GM21526 (cell line): ENCODE measurements around the gene PRR9.
A peak's percentile ranks its signal among the peaks of the same experiment; 100 is the strongest.
"Not testable (repeated sequence)": the region's sequence is repeated elsewhere in the genome, so short reads cannot be mapped to it uniquely, and the experiment has no call there.

Source experiments
- ATAC-seq: cut with Tn5 transposase; IDR thresholded peaks from one replicate; pipeline ENCODE4 v1.9.1; 2021; ENCODE audit warnings: moderate library complexity; ENCODE audit not compliant: unreplicated experiment, low FRiP score

Gene PRR9

GRCh38 chr1:153217212-153217611 lies at the start of gene PRR9:
Gene PRR9 (plus strand): TSS chr1:153217584. CDS start chr1:153218145, 561 bp downstream.
- ATAC-seq: no peak

GRCh38 chr1:153168686-153169085 lies 48.7 kb upstream of the PRR9 start:
- ATAC-seq: no peak

GRCh38 chr1:153174624-153175023 lies 42.8 kb upstream of the PRR9 start:
- no peak for ATAC-seq

GRCh38 chr1:153178922-153179321 lies 38.5 kb upstream of the PRR9 start:
- no peak for ATAC-seq

- no peak for ATAC-seq
Observed at GRCh38 chr1:153180556-153180955, 36.8 kb upstream of the PRR9 start.

- ATAC-seq: not testable (repeated sequence)
Observed at GRCh38 chr1:153188301-153188700, 29.1 kb upstream of the PRR9 start.

GRCh38 chr1:153190373-153190772 lies 27.0 kb upstream of the PRR9 start:
- no peak for ATAC-seq

- ATAC-seq: no peak
Observed at GRCh38 chr1:153192697-153193096, 24.7 kb upstream of the PRR9 start.

- ATAC-seq: no peak
Observed at GRCh38 chr1:153194331-153195050, 22.9 kb upstream of the PRR9 start.

GRCh38 chr1:153195216-153195615 lies 22.2 kb upstream of the PRR9 start:
- no peak for ATAC-seq

GRCh38 chr1:153202006-153202405 lies 15.4 kb upstream of the PRR9 start:
- ATAC-seq: no peak

- no peak for ATAC-seq
Observed at GRCh38 chr1:153203130-153203529, 14.3 kb upstream of the PRR9 start, which contains the start of gene LELP1. Gene LELP1 (plus strand): TSS chr1:153203430. CDS start chr1:153204708, 1,278 bp downstream.

GRCh38 chr1:153206631-153207030 lies 10.8 kb upstream of the PRR9 start:
- ATAC-seq: no peak

- no peak for ATAC-seq
Observed at GRCh38 chr1:153210206-153210605, 7.2 kb upstream of the PRR9 start.

GRCh38 chr1:153212201-153212600 lies 5.2 kb upstream of the PRR9 start:
- ATAC-seq: no peak

- ATAC-seq: no peak
Observed at GRCh38 chr1:153213519-153213918, 3.9 kb upstream of the PRR9 start.

GRCh38 chr1:153217744-153218416 lies 496 bp downstream of the PRR9 start:
- ATAC-seq: no peak

GRCh38 chr1:153220606-153221303 lies 3.4 kb downstream of the PRR9 start:
- no peak for ATAC-seq

GRCh38 chr1:153223040-153223891 lies 5.9 kb downstream of the PRR9 start:
- peak; percentile 75 for ATAC-seq

- no peak for ATAC-seq
Observed at GRCh38 chr1:153227810-153228209, 10.4 kb downstream of the PRR9 start.
